Body of pancreas (tissue), 4 donors: ENCODE results near the gene MYL3.

Experiments used
- POLR2A ChIP-seq, 3 donors: fragments of 450-650 bp; IDR thresholded peaks; one replicate each; pipeline ENCODE4 v1.6.1; 2016; ENCODE audit warnings: antibody characterized with exemption in 3 of 3, mild to moderate bottlenecking in 2 of 3
- TF ChIP-seq, protein P1 (sequence below), 7 experiments: fragments of 450-650 bp in 4 of 7; fragments of 200-600 bp in 3 of 7; sonication (generic) in 3 of 7; IDR thresholded peaks; one replicate each; pipeline ENCODE4 v1.5.1; 2016 to 2019; ENCODE audit warnings: antibody characterized with exemption in 7 of 7

- TF ChIP-seq POLR2A (IDR thresholded peaks at IDR 0.05) = no peak
- TF ChIP-seq, protein P1, sequence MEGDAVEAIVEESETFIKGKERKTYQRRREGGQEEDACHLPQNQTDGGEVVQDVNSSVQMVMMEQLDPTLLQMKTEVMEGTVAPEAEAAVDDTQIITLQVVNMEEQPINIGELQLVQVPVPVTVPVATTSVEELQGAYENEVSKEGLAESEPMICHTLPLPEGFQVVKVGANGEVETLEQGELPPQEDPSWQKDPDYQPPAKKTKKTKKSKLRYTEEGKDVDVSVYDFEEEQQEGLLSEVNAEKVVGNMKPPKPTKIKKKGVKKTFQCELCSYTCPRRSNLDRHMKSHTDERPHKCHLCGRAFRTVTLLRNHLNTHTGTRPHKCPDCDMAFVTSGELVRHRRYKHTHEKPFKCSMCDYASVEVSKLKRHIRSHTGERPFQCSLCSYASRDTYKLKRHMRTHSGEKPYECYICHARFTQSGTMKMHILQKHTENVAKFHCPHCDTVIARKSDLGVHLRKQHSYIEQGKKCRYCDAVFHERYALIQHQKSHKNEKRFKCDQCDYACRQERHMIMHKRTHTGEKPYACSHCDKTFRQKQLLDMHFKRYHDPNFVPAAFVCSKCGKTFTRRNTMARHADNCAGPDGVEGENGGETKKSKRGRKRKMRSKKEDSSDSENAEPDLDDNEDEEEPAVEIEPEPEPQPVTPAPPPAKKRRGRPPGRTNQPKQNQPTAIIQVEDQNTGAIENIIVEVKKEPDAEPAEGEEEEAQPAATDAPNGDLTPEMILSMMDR (IDR thresholded peaks at IDR 0.05) = no peak
Observed at GRCh38 chr3:46895761-46896160, 32.5 kb upstream of the MYL3 start.
